Ureter (tissue), 1 donor: Measurements from ENCODE around the gene MPPED1. TPM values are rescaled to one million over a fixed set of nuclear protein-coding genes. Genes with fewer than 3 reads are reported as not detected.

Source experiments
- DNase-seq: peaks from one replicate; pipeline ENCODE4 v3.0.0-alpha.2; 2020; ENCODE audit warnings: low spot score
- total RNA-seq: library from RNA; stranded (reverse); gene quantifications from one replicate; pipeline ENCODE4 v1.2.4, GENCODE V29; 2023
- donor health status: DM: yes; HTN: yes; CAD: no.

The MPPED1 gene
- total RNA-seq, 1 donor from 2014 or later, result 0.78 TPM

DNA sequence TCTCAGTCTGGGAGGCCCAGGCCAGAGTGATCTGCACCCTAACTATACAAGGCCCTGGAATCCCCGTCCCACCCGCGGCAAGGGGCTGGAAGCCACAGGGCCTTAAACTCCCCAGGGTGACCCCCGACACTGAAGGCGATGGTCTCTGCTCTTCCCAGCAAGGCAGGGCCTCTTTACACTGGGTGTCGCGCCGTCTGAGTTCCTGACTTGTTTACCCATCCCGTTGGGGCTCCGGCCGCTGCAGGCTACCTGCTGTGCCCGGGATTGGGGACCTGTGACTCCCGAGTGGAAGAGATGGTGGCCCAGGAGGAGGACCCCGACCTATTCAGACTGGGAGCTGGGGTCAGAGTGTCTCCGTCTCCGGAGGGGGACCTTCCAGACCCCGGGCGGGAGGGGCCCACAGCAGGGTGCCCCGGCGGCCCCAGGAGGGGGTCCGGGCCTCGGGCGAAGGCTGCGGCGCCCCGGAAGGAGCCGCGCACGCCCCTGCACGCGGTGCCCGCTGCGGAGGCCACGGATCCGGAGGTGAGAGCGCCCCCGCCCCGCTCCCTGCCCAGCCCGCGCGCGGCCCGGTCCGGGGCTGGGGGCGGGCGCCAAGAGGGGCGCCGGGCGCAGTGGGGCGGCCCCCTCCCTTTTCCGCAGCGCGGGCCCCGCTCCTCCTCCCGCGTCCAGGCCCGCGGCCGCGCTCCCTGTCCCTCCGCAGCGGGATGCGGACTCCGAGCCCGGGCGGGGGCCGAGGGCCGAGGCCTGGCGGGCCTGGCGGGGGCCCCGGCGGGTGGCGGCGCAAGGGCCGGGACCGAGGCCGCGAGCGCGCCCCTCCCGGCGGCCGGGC is 560 bp upstream of the MPPED1 start:
- DNase-seq, result no peak

DNA sequence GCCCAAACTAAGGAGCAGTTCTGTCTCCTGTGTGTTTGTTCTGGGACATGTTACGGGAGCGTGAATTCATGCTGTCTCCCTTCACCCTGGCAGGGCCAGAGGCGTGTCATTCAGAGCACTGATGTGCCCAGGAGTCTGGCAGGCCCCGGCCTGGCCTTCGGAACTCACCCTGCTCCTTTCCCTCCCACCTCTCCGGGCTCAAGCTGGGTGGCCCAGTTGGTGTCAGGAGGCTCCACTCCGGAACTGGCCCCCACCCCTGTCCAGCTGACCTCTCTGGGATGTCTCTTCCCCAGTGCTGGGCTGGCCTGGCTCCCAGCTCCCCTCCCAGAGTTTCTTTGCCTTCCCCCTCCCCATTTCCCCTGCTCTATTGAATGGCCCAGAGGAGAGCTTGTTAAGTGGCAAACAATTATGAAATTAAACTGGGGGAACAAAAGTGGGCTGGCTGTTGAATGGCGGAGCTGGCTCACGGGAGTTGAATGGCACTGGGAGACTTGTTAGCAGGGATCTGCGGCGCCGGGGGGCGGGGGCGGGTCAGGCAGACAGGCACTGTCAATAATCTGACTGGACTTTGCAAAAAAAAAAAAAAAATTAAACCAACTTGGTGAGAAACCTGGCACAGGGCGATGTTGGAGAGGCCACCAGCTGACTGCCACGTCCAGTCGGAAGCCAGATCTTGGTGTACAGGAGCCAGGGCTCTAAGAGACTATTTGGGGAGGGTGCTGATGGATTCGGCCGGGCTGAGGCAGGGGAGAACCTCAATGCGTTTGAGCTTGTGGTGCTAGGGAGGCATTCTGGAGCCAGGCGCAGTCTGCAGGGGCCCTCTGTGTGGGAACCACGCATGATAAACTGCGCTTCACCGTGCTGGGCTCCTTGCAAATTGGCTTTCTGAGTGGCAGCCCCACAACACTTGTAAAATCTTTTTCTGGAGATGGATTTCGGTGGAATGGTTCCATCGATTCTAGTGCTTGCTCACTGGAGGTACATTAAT is 1.3 kb downstream of the MPPED1 start:
- DNase-seq, result no peak

DNA sequence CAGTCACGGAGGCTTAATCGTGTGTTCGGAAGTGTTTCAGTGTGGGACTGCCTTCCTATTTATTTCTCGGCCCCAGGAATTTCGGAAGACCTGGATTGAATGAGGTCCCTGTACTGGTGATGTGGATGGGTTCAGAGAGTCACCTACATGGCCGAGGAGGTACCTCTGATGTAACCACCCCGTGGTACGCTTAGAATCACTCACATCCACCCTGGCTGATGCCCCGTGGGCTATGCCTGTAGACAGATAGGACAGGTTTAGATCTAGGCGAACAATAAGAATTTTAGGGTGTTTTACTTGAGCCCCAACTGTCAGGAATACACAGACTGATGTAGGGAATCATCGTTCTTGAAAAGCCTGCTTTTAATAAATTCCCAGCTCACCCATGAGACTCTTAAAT is 2.0 kb downstream of the MPPED1 start:
- DNase-seq, result no peak

DNA sequence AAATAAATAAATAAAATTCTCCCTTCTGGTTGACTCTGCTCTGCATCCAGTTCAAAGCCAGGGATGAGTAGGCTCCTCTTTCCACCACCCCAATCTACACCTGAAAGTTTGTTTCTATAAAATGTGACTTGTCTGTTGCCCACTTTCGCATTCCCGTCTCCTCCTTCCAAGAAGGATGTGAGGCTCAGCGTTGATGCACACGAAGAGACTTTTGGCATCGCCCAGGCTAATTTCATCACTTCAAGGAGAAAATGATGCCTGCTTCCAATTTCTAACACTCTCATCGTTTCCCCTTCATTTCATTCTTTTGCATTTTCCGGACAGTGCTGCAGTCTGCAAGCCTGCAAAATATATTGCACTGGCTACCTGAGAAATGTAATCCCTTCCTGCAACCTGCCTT is 3.9 kb downstream of the MPPED1 start:
- no peak for DNase-seq

DNA sequence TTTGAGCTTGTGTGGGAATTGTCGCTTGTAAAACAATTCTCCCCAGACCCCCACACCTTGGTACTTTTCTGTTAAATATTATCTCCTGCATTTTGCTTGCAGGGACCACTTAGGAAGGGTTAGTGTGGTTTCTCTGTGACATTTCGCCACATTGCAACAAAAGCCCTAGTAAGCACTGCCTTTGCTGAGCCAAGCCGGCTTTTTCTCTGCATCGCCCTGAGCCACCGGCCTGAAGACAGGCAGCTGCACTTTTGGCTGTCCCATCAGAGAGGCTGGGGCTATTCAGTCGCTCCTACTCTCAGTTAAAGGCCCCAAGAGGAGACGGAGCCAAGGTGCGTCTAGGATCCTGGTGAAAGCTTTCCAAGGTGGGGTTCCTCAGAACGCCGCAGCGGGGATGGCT is 5.7 kb downstream of the MPPED1 start:
- DNase-seq, result no peak

DNA sequence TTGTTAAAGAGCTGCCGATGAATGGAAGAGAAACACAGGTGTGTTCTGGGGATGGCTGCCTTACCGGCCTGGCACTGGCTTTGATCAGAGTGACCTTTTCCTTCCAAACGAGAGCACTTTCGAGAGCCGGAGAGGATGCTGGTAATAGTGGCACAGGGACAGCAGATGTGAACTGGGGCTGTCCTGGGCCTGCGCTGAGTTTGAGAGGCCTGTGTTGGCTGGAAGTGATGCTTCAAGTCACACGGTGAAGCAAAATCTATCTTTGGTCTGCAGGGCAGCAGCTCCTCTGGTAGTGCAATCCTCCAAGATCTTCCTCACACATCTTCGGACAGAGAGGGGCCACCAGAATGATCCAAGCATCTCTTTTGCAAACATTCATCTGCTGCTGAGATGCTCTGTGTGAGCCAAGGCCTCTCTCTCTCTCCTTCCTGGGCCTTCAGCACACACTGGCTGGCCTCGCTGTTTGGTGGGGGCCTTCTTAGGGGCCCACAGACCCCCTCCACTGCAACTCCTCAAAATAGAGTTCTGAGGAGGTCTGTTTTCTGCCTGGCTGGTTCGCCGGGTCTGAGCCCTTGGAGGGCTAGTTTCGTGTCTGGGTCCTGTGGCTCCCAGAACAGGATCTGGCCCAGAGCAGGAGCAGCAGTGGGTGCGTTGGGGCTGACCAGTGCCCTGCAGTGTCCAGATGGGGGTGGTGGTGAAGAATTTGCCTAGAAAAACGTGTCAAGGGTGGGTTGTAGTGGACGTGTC is 6.4 kb downstream of the MPPED1 start:
- no peak for DNase-seq

DNA sequence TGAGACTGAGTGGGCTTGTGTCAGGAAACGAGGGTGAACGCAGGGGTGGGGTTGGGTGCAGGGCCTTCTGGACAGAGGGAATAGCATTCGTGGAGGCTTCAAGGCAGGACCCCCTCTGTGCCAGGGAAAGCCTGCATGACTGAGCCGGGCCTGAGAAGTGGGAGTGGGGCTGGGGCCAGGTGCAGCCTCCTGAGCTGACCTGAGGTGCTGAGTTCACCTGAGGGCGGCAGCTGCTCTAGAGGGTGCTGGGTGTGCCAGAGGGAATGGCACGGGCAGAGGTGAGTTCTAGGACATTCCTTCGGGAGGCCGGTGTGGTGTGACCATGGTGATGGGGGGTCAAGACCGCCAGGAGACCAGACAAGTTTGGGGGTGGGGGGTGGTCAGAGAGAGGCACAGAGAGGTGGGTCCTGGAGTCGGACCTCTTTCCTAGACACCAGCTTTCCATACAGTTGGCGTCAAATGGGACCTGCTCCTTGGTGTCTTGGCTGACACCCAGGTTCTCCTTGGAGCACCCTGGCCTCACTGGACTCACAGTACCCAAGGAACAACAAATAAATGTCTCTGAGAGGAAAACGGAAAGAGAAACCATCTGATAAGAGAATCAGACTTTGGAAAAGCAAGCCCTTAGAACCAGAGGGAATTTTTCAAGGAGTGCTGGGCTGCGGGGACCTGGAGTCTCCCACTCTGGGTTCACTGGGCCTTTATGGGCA is 7.7 kb downstream of the MPPED1 start:
- no peak for DNase-seq

DNA sequence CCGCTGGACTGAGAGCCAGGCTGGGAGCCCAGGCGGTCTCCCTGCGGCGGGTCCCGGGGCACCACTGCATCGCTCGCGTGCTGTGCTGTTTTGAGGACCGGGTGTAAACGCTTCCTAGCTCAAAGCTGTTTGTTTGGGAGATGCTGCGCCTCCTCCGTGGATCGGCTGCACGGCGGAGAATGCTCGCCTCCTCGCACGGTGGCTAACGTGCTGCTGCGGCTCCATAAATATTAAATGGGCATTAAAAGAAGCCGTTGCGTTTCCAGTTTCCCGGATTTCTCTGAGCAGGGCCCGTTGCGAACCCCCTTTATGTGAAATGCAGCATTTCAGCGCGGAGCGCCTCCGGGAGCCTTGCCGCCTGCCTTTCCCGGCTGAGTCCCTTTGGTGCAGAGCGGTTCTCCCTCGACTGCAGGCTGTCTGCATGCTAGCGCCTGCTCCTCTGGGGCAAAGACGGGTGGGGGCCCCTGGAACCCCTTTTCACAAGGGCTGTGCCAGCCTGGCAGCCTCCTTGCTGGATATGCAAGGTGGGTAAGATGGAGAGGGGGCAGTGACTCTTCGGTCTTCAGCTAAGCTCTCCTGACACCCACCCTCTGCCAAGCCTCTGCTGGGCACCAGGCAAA is 9.3 kb downstream of the MPPED1 start:
- DNase-seq, result no peak

DNA sequence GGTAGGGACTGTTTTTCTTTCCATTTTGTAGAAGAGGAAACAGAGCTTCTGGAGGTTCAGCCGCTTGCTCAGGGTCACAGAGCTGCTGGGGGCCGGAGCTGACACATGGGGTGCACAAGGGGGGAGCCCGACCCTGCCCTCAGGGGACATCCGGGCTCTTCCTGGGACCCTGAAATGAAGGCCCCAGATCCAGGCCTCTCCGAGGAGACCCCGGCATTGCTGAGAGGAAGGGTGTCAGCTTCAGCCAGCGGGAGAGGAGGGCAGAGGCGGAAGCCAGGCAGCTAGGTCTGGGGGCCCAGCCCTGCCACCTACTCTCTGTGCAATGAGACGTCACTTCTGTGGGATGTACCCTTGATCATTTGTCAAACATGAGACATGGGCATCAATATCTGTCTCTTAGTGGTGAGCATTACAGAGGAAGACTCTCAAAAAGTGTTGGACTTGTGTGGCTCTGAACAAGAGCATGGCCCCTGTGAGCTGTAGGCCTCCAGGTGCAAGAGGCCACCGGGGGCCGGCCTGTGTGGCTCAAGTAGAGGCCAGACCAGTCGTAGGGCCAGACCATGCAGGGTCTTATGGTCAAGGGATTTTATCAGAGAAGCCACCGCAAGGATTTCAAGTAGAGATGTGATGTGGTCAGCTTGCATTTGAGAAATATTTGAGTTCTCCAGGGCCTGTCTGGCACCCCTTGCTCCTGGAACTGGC is 10.3 kb downstream of the MPPED1 start:
- no peak for DNase-seq

DNA sequence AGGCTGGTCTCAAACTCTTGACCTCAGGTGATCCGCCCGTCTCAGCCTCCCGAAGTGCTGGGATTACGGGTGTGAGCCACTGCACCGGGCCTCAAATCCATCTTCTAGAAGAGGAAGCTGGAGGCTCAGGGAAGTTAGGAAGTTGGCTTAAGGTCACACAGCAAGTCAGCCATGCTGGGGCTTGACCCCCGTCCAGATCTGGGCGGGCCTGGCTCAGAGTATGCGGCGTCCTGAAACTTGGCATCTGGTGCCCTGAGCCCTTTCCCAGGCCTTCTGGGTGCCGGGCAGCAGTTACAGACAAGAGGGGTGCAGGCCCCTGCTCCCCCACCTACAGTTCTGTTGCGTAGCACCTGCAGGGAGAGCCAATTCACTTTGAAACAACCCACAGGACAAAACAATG is 11.2 kb downstream of the MPPED1 start:
- no peak for DNase-seq

DNA sequence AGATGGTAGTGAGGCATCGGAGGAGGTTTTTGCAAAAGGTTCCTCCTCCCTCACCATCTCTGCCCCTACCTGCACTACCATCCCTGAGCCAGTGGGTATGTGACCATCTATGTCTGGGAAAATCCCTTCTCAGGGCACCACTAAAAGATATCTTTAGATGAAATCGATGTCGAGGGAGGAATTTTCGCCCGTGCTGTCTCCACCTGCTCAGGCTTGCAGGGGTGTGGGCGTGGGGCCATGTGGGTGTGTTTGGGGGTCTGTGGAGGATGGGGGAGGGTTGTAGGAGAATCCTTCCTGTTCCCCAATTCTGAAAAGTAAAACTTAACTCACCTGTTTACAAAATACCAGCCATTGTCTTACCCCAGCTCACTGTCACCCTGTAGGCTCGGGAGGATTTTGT is 12.4 kb downstream of the MPPED1 start:
- DNase-seq, result no peak

DNA sequence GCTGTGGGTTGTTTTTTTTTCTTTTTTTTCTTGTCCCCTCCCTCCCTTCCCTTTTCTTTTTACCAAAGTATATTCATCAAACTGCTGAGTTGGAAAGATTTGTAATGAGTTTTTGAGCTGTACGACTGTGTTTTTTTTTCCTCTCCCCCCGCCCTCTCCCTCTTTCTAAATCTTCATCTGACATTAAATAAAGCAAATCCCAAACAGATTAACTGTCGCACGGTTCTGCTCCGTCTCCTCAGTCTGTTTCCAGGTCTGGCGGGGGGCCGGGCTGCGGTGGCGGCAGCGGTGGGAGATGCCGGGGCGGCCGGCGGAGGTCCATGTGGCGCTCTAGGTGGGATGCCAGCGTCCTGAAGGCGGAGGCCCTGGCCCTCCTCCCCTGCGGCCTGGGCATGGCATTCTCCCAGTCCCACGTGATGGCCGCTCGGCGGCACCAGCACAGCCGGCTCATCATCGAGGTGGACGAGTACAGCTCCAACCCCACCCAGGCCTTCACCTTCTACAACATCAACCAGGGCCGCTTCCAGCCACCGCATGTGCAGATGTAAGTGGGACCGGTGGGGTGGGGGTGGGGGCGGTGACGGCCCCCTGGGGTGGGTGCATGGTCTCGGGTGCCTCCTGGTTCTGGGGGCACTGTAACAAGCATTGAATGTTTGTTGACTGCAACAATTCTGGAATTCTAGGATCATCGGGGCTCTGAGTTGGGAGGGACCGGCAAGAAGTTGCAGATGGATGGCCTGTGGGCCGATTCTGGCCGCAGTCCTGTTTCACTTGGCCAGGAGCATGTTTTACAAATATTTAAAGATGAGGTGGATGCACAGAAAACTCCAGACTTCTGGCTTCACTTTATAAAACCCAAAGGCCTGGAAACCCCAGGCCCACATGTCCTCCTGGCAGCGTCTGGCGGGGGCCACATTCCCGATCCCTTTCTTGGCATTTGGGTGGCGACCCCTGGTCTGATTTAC is 13.1 kb downstream of the MPPED1 start:
- DNase-seq, result no peak

DNA sequence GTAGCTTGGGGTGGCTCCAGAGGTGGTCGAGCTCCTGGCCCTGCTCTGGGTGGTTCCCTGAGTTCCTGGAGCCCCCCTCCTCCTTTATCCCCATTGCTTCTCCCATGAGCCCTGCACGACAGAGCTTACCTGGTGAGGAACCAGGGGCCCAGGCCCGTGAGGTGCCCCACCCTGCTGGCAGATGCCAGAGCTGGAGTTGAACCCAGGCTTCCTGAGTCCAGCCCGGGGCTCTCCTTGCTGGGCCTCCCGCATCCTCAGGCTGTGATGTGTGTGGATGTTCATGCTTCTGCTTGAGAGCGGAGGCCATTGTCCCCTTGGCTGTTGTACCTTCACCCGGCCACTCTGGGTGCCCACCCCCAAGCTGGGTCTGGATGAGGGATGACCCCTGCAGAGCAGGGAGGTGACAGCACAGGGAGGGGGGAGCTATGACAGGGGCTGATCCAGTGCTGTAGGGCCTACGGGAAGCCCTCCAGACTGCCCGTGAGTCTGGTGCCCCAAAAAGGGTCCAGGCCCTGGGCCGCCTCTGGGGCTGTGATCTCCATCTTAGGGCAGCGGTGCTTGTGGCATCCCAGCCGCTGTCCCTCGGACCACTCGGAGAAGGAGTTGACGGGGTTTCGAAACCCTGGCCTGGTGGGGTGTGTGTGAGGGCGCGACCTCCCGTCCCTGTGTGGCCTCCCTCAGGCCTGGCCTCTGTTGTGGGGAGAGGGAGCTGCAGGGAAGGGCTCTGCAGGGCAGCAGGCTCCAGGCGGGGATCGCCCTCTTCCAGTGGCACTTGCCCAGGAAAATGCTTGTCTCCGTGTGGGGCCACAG is 14.4 kb downstream of the MPPED1 start:
- DNase-seq, result no peak

DNA sequence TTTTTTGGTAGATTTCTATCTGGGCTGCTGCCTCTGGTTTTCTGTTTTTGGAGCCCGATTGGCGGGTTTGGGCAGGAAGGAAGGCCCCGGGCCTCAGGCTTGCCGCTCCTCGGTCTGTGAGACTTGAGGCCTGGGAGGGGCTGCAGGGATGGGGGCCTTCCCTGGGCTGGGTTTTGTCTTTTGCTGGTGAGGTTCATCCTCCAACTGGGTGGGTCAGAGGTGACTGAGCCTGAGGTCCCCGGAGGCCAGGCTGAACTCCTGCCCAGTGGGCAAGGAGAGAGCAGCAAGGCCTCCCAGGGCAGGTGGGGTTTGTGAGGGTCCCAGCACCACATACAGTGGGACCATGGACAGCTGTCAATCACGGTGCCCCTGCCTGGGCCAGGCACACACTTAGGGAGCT is 15.0 kb downstream of the MPPED1 start:
- no peak for DNase-seq

DNA sequence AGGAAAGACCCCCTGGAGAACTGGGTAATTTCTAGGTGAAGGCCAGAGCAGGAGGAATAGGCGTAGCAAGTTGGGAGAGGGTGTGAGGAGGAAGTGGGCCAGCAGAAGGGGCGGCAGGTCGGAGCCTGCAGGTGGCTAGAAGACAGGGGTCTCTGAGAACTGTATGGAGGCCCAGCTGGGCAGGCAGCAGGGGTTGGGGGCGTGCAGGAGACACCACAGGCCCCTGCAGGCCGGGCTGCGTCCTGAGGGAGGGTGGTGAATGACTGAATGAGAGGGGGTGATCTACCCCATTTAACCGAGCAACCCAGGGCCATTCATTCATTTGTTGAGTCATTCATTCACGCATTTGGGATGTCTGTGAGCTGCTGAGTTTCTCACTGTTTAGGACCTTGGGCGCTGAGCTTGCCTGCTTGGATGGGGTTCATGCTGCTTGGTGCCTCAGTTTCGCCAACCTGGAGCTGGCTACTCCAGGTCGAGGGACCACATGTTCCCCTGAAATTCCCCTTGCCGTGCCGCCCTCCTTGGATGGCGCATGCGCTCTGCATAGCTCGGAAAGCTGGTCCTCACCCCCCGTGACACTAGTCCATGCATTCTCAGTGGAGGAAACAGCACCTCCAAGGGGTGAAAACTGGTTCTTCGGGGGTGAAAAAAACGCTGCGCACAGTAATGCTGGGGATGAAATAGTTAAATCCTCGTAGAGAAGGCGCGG is 15.6 kb downstream of the MPPED1 start:
- DNase-seq, result no peak

DNA sequence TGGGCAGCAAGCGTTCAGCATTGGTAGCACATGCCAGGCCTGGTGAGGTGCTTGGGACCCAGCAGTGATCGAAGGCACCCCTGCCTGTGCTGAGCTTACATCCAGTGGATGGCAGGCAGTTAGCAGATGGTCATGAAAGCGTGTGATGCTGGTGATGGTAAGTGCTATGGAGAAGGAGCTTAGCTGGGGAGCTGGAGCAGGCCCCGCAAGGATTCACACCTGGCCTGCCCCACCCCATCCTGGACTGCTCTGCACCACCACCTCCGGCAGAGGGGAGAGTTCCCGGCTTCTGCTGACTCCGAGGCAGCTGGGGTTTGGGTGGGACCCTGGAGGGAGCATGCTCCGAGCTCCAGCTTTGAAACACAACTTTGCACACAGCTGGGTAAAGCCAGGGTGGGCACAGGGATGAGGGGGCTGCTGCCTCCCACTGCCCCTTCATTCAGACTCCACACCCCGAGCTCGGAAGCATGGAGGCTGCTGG is 16.2 kb downstream of the MPPED1 start:
- no peak for DNase-seq

DNA sequence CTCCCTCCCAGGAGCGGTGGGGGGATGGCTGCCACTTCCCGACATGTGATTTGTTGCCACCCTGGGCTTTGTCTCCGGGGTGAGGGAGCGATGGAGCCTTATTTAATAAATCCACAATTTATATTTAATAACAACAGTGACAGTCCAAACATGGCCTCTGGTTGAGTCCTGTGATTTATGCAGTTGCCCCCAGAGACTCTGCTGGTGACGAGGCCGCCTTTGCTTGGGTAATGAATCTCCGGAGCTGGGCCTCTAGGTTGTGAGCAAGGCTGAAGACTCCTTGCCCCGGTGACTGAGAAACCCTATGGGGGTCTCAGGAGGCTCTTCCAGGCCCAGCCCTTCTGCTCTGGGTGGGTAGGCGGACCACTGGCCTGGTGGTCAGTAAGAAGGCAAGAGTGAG is 16.7 kb downstream of the MPPED1 start:
- no peak for DNase-seq
